IPS-18c (cell line): ENCODE data around the gene FAAP24.
"Not testable (repeated sequence)": the region's sequence is repeated elsewhere in the genome, so short reads cannot be mapped to it uniquely, and the experiment has no call there.

ENCODE experiments used
- H3K4me3 ChIP-seq: 2 replicates; pipeline ENCODE4 v1.7.0; 2013; ENCODE audit warnings: low read depth, mild to moderate bottlenecking, low read length, moderate library complexity; ENCODE audit not compliant: insufficient read depth
- H3K9me3 ChIP-seq: one replicate; pipeline ENCODE4 v1.6.1; 2013; ENCODE audit warnings: mild to moderate bottlenecking, low read length, moderate library complexity; ENCODE audit not compliant: control insufficient read depth, insufficient read depth

FAAP24 gene

DNA sequence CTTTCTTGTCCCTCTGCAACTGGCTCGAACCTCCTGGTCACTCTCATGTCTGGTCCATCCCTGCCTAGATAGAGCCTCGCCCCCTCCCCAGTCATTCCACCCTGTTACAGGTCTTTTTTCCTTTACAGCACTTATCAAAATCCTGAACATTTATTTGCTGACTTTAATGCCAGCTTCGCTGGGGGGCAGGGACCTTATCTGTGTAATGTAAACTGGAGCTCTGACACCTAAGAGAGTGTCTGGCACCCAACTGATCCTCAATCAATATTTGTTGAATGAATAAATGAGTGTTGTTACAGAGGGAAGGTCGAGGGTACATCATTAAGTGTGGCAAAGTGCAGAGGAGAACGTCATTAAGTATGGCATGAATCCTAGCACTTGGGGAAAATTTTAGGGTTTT, 16.7 kb downstream of the FAAP24 start:
- Histone ChIP-seq H3K9me3 (no peaks in the 10 kb centered on the region), H3K4me3 (no peak overlapping the region)

DNA sequence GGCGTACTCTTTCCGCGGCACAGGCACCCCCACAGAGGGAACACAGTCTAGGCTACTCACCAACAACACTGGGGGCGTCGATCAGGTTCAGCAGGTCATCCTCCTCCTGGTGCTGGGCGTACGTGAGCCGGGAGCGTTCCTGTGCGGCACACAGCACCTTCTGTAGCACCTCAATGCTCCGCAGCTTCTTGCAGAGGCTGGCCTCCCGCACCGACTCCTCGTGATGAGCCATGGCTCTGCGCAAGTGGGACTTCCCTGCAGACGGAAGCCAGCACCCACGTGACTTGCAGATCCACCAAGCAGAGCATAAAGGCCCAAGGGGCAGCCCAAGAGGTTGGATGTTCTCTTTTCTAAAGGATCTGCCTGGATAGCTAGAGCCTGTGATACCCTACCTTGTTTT, 23.9 kb downstream of the FAAP24 start:
- not testable (repeated sequence) for H3K9me3 ChIP-seq, H3K4me3 ChIP-seq

- not testable (repeated sequence) for H3K9me3 ChIP-seq, H3K4me3 ChIP-seq
Observed at GRCh38 chr19:32997061-32997464, 25.0 kb downstream of the FAAP24 start.

- Histone ChIP-seq H3K9me3 (no peaks in the 10 kb centered on the region), H3K4me3 (no peak overlapping the region)
Observed at GRCh38 chr19:32997716-32998355, 25.8 kb downstream of the FAAP24 start.

GRCh38 chr19:32998722-32999121, 26.7 kb downstream of the FAAP24 start:
- Histone ChIP-seq H3K9me3 (no peaks in the 10 kb centered on the region), H3K4me3 (no peak overlapping the region)

- Histone ChIP-seq H3K4me3 (no peak overlapping the region), H3K9me3 (no peaks in the 10 kb centered on the region)
Observed at GRCh38 chr19:33000510-33000909, 28.5 kb downstream of the FAAP24 start.

GRCh38 chr19:33000910-33001309, 28.9 kb downstream of the FAAP24 start:
- no peak overlapping the region for H3K4me3 ChIP-seq
- H3K9me3 ChIP-seq = no peaks in the 10 kb centered on the region

DNA sequence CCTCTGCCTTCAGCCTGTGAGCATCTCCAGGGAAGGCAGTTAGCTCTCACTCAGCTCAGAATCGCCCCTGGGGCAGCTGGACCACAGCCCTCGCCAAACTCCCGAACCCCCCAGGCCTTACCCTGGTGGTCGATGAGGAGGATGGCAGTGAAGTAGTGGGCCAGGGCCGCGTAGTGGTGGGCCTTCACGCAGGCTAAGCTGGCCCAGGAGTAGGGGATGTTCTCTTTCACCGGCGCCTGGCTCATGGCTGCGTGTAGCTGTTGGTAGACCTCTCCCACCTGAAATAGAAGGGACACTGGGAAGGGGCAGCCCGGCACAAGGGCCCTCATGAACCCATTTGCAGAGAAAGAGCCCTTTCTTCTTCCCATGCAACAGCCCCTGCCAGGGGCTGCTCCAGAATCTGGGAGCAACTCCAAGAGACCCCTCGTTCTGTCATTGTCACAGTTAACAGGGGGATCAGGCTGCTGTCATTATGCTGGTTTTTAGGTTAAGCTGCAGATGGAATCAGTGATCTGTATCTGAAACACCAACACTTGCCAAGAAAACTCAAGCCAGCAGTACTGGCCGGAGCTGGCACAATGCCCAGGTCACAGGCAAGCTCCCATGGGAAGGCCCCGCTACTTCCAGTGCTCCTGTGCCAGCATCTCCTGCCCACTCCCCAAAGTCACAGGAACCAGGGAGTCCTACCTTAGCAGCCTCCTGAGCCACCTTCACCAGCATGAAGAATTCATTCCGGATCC, 30.3 kb downstream of the FAAP24 start:
- not testable (repeated sequence) for H3K4me3 ChIP-seq, H3K9me3 ChIP-seq

DNA sequence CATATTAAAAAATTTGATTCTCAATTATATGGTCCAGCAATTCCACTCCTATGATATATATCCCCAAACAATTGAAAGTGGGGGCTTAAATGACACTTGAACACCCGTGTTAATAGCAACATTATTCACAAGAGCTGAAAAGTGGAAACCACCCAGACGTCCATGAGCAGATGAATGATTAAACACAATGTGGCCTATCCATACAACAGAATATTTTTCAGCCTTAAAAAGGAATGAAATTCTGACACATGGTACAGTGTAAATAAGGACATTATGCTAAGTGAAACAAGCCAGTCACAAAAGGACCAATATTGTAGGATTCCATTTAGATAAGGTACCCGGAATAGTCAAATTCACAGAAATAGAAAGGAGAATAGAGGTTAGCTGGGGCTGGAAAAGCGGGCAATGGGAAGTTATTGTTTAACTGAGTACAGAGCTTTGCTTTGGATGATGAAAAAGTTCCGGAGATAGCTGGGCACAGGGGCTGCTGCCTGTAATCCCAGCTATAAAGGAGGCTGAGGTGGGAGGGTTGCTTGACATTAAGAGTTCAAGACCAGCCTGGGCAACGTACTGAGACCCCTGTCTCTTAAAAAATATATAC, 31.5 kb downstream of the FAAP24 start:
- not testable (repeated sequence) for H3K4me3 ChIP-seq, H3K9me3 ChIP-seq

DNA sequence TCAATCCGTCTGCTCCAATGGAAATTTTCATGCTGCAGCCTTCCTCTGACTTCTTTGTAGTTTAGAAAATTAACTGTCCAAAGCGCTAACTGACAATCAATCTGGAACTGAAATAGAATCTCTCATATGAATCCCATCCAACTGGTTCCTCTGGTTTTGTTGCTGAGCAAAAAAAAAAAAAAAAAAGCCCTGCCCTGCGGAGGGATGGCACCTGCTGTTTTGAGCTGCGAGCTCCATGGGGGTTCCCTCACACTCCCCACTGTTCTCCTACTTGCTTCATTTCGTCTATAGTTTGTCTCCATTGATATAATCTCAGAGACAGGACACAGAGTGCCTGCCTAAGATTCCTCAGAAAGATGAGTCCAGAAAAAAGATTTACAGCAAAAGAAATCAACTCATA, 33.4 kb downstream of the FAAP24 start:
- no peak overlapping the region for H3K4me3 ChIP-seq
- H3K9me3 ChIP-seq = no peaks in the 10 kb centered on the region

DNA sequence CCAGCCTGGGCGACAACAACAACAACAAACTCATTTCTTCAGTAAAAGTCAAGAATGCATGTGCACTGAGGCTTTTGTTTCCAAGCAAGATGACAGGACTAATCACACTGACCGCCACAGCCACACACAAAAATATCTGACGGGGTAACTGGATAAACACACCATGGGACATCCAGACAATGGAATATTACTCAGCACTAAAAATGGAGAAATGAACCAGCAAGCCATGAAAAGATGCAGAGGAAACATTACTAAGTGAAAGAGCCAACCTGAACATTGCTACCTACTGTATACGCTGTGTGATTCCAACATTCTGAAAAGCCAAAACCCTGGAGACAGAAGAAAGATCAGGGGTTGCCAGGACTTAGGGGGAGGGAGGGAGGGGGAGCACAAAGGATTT, 36.7 kb downstream of the FAAP24 start:
- no peak overlapping the region for H3K4me3 ChIP-seq
- H3K9me3 ChIP-seq = no peaks in the 10 kb centered on the region

GRCh38 chr19:33010891-33011290, 38.8 kb downstream of the FAAP24 start:
- H3K4me3 ChIP-seq, H3K9me3 ChIP-seq: not testable (repeated sequence)

DNA sequence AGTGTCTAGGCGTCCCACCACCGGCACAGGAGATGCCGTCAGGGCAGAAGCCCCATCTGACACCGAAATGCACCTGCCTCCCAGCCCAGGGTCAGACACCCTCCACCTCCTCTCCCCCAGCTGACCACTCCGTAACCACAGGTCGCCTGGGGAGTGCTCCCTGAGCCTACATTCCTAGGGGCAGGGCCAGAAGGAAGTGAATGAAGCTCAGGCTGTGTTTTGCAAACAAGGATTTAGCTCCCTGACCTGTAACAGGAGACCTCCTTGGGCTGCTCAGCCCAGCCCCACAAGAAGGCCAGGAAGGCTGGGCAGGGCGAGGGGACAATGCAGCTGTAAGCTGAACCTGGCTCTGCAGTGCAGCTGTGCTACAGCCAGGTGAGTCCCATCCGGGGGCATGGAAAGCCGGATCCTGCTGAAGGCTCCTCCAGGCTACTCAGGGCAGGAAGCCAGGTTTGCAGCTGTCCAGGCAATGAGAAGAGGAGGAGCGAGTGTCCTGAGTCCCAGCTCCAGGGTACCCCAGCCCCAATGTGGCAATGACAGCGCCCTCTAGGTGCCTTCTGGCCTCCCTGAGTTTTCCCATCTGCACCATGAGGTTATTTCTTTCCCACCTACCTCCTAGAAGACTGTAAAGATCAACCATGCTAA, 50.6 kb downstream of the FAAP24 start:
- peak overlapping the region; percentile 20; the same call in 1 of the 2 replicates for H3K4me3 ChIP-seq
- H3K9me3 ChIP-seq = no peaks in the 10 kb centered on the region

GRCh38 chr19:33024398-33024797, 52.4 kb downstream of the FAAP24 start:
- H3K9me3 ChIP-seq = no peaks in the 10 kb centered on the region
- H3K4me3 ChIP-seq = no peak overlapping the region

GRCh38 chr19:33025468-33026238, 53.6 kb downstream of the FAAP24 start:
- H3K4me3 ChIP-seq = not testable (repeated sequence)

GRCh38 chr19:33026602-33027001, 54.6 kb downstream of the FAAP24 start:
- H3K4me3 ChIP-seq, H3K9me3 ChIP-seq: not testable (repeated sequence)

More at GRCh38 chr19:33025468-33026238, 53.6 kb downstream of the FAAP24 start:
- H3K9me3 ChIP-seq = not testable (repeated sequence)
